Measurements from ENCODE around the gene MED27.

Gene MED27

GRCh38 chr9:132044176-132044875, 35.3 kb downstream of the MED27 start:
- no peak for DNase-seq (ENCODE audit: low read depth in 1 of 2, low spot score in 1 of 2)
- no peaks in the 10 kb centered on the region for H3K27me3 ChIP-seq (ENCODE audit: insufficient read depth, poor library complexity, severe bottlenecking)

GRCh38 chr9:132043708-132044107, 36.0 kb downstream of the MED27 start:
- DNase-seq (ENCODE audit: low read depth in 1 of 2, low spot score in 1 of 2), result no peak
- TF ChIP-seq REST (IDR thresholded peaks at IDR 0.05; ENCODE audit: insufficient replicate concordance, low read depth) (no peak), GABPA (IDR thresholded peaks at IDR 0.05; ENCODE audit: low read depth) (no peak), SPI1 (IDR thresholded peaks at IDR 0.05; ENCODE audit: borderline replicate concordance, low read depth) (no peak), POLR2AphosphoS5 (IDR thresholded peaks at IDR 0.05; ENCODE audit: low read depth) (no peak), CTCF (IDR thresholded peaks at IDR 0.05; ENCODE audit: insufficient read depth, low read length) (no peak)
- Histone ChIP-seq H3K27ac (replicated peaks) (no peak overlapping the region), H3K4me3 (replicated peaks; ENCODE audit: insufficient read depth, low read length) (no peak overlapping the region), H3K27me3 (ENCODE audit: insufficient read depth, poor library complexity, severe bottlenecking) (no peaks in the 10 kb centered on the region)

More at GRCh38 chr9:132044176-132044875, 35.3 kb downstream of the MED27 start:
- no peak overlapping the region for H3K4me3 ChIP-seq (replicated peaks; ENCODE audit: insufficient read depth, low read length)
- no peak for TF ChIP-seq REST (IDR thresholded peaks at IDR 0.05; ENCODE audit: insufficient replicate concordance, low read depth)
- H3K27ac ChIP-seq (replicated peaks), result no peak overlapping the region

GRCh38 chr9:132042324-132042723, 37.3 kb downstream of the MED27 start:
- H3K27me3 ChIP-seq (ENCODE audit: insufficient read depth, poor library complexity, severe bottlenecking), result no peaks in the 10 kb centered on the region
- TF ChIP-seq SPI1 (IDR thresholded peaks at IDR 0.05; ENCODE audit: borderline replicate concordance, low read depth), result no peak; the same call in 1 of the 2 replicates
- TF ChIP-seq CTCF (IDR thresholded peaks at IDR 0.05; ENCODE audit: insufficient read depth, low read length), result no peak
- TF ChIP-seq POLR2AphosphoS5 (IDR thresholded peaks at IDR 0.05; ENCODE audit: low read depth), result no peak
- TF ChIP-seq GABPA (IDR thresholded peaks at IDR 0.05; ENCODE audit: low read depth), result no peak
- no peak for TF ChIP-seq REST (IDR thresholded peaks at IDR 0.05; ENCODE audit: insufficient replicate concordance, low read depth)
- DNase-seq (ENCODE audit: low read depth in 1 of 2, low spot score in 1 of 2), result no peak
- no peak overlapping the region for H3K4me3 ChIP-seq (replicated peaks; ENCODE audit: insufficient read depth, low read length)
- H3K27ac ChIP-seq (replicated peaks), result no peak overlapping the region

Data from HL-60 (cell line).